Measurements from ENCODE around the gene CCDC141.
"Not testable (repeated sequence)": the region's sequence is repeated elsewhere in the genome, so short reads cannot be mapped to it uniquely, and the experiment has no call there.

Gene CCDC141

GRCh38 chr2:179017773-179018357, 32.1 kb downstream of the CCDC141 start:
- no peaks in the 10 kb centered on the region for H3K27me3 ChIP-seq (ENCODE audit: control insufficient read depth in 1 of 2, insufficient read depth in 2 of 2, low read length in 2 of 2)
- H3K9me3 ChIP-seq (ENCODE audit: control insufficient read depth in 1 of 2, low read length in 2 of 2): no peaks in the 10 kb centered on the region
- H3K4me3 ChIP-seq (ENCODE audit: low read depth in 1 of 2, low read length in 2 of 2): no peak overlapping the region
- no peak overlapping the region for H3K9ac ChIP-seq (ENCODE audit: low read depth in 1 of 2, low read length in 2 of 2)
- no peaks in the 10 kb centered on the region for H3K36me3 ChIP-seq (ENCODE audit: control insufficient read depth in 1 of 2, insufficient read depth in 2 of 2, low read length in 2 of 2)
- no peak overlapping the region for H3K27ac ChIP-seq (ENCODE audit: low read depth, low read length)
- no peaks in the 10 kb centered on the region for H3K4me1 ChIP-seq (ENCODE audit: control insufficient read depth in 1 of 2, insufficient read depth in 2 of 2, low read length in 2 of 2)

- not testable (repeated sequence) for H3K36me3 ChIP-seq (ENCODE audit: control insufficient read depth in 1 of 2, insufficient read depth in 2 of 2, low read length in 2 of 2); H3K4me3 ChIP-seq (ENCODE audit: low read depth in 1 of 2, low read length in 2 of 2); H3K27ac ChIP-seq (ENCODE audit: low read depth, low read length); H3K9me3 ChIP-seq (ENCODE audit: control insufficient read depth in 1 of 2, low read length in 2 of 2); H3K9ac ChIP-seq (ENCODE audit: low read depth in 1 of 2, low read length in 2 of 2); H3K27me3 ChIP-seq (ENCODE audit: control insufficient read depth in 1 of 2, insufficient read depth in 2 of 2, low read length in 2 of 2); H3K4me1 ChIP-seq (ENCODE audit: control insufficient read depth in 1 of 2, insufficient read depth in 2 of 2, low read length in 2 of 2)
Observed at GRCh38 chr2:179014189-179014588, 35.7 kb downstream of the CCDC141 start.

- Histone ChIP-seq H3K27ac (ENCODE audit: low read depth, low read length) (no peak overlapping the region), H3K27me3 (ENCODE audit: control insufficient read depth in 1 of 2, insufficient read depth in 2 of 2, low read length in 2 of 2) (no peaks in the 10 kb centered on the region), H3K36me3 (ENCODE audit: control insufficient read depth in 1 of 2, insufficient read depth in 2 of 2, low read length in 2 of 2) (no peaks in the 10 kb centered on the region), H3K4me3 (ENCODE audit: low read depth in 1 of 2, low read length in 2 of 2) (no peak overlapping the region), H3K4me1 (ENCODE audit: control insufficient read depth in 1 of 2, insufficient read depth in 2 of 2, low read length in 2 of 2) (no peaks in the 10 kb centered on the region), H3K9ac (ENCODE audit: low read depth in 1 of 2, low read length in 2 of 2) (no peak overlapping the region), H3K9me3 (ENCODE audit: control insufficient read depth in 1 of 2, low read length in 2 of 2) (no peaks in the 10 kb centered on the region)
Observed at GRCh38 chr2:179005976-179006375, 44.0 kb downstream of the CCDC141 start.

GRCh38 chr2:178999476-178999875, 50.5 kb downstream of the CCDC141 start:
- H3K27me3 ChIP-seq (ENCODE audit: control insufficient read depth in 1 of 2, insufficient read depth in 2 of 2, low read length in 2 of 2): no peaks in the 10 kb centered on the region
- no peaks in the 10 kb centered on the region for H3K4me1 ChIP-seq (ENCODE audit: control insufficient read depth in 1 of 2, insufficient read depth in 2 of 2, low read length in 2 of 2)
- no peak overlapping the region for H3K27ac ChIP-seq (ENCODE audit: low read depth, low read length)
- no peaks in the 10 kb centered on the region for H3K9me3 ChIP-seq (ENCODE audit: control insufficient read depth in 1 of 2, low read length in 2 of 2)
- no peak overlapping the region for H3K4me3 ChIP-seq (ENCODE audit: low read depth in 1 of 2, low read length in 2 of 2)
- no peaks in the 10 kb centered on the region for H3K36me3 ChIP-seq (ENCODE audit: control insufficient read depth in 1 of 2, insufficient read depth in 2 of 2, low read length in 2 of 2)
- no peak overlapping the region for H3K9ac ChIP-seq (ENCODE audit: low read depth in 1 of 2, low read length in 2 of 2)

GRCh38 chr2:178998539-178998938, 51.4 kb downstream of the CCDC141 start:
- no peak overlapping the region for H3K27ac ChIP-seq (ENCODE audit: low read depth, low read length)
- H3K9me3 ChIP-seq (ENCODE audit: control insufficient read depth in 1 of 2, low read length in 2 of 2): no peaks in the 10 kb centered on the region
- no peak overlapping the region for H3K9ac ChIP-seq (ENCODE audit: low read depth in 1 of 2, low read length in 2 of 2)
- no peak overlapping the region for H3K4me3 ChIP-seq (ENCODE audit: low read depth in 1 of 2, low read length in 2 of 2)
- H3K4me1 ChIP-seq (ENCODE audit: control insufficient read depth in 1 of 2, insufficient read depth in 2 of 2, low read length in 2 of 2): no peaks in the 10 kb centered on the region
- no peaks in the 10 kb centered on the region for H3K27me3 ChIP-seq (ENCODE audit: control insufficient read depth in 1 of 2, insufficient read depth in 2 of 2, low read length in 2 of 2)
- no peaks in the 10 kb centered on the region for H3K36me3 ChIP-seq (ENCODE audit: control insufficient read depth in 1 of 2, insufficient read depth in 2 of 2, low read length in 2 of 2)

- H3K27ac ChIP-seq (ENCODE audit: low read depth, low read length): no peak overlapping the region
- H3K27me3 ChIP-seq (ENCODE audit: control insufficient read depth in 1 of 2, insufficient read depth in 2 of 2, low read length in 2 of 2): no peaks in the 10 kb centered on the region
Observed at GRCh38 chr2:178997477-178997876, 52.5 kb downstream of the CCDC141 start.

GRCh38 chr2:178997067-178997466, 52.9 kb downstream of the CCDC141 start:
- H3K9me3 ChIP-seq (ENCODE audit: control insufficient read depth in 1 of 2, low read length in 2 of 2): no peaks in the 10 kb centered on the region
- H3K4me1 ChIP-seq (ENCODE audit: control insufficient read depth in 1 of 2, insufficient read depth in 2 of 2, low read length in 2 of 2): no peaks in the 10 kb centered on the region
- no peak overlapping the region for H3K27ac ChIP-seq (ENCODE audit: low read depth, low read length)
- no peak overlapping the region for H3K4me3 ChIP-seq (ENCODE audit: low read depth in 1 of 2, low read length in 2 of 2)
- no peaks in the 10 kb centered on the region for H3K36me3 ChIP-seq (ENCODE audit: control insufficient read depth in 1 of 2, insufficient read depth in 2 of 2, low read length in 2 of 2)
- no peaks in the 10 kb centered on the region for H3K27me3 ChIP-seq (ENCODE audit: control insufficient read depth in 1 of 2, insufficient read depth in 2 of 2, low read length in 2 of 2)
- no peak overlapping the region for H3K9ac ChIP-seq (ENCODE audit: low read depth in 1 of 2, low read length in 2 of 2)

More at GRCh38 chr2:178997477-178997876, 52.5 kb downstream of the CCDC141 start:
- Histone ChIP-seq H3K9ac (ENCODE audit: low read depth in 1 of 2, low read length in 2 of 2) (no peak overlapping the region), H3K9me3 (ENCODE audit: control insufficient read depth in 1 of 2, low read length in 2 of 2) (no peaks in the 10 kb centered on the region), H3K36me3 (ENCODE audit: control insufficient read depth in 1 of 2, insufficient read depth in 2 of 2, low read length in 2 of 2) (no peaks in the 10 kb centered on the region), H3K4me1 (ENCODE audit: control insufficient read depth in 1 of 2, insufficient read depth in 2 of 2, low read length in 2 of 2) (no peaks in the 10 kb centered on the region), H3K4me3 (ENCODE audit: low read depth in 1 of 2, low read length in 2 of 2) (no peak overlapping the region)

GRCh38 chr2:178994264-178994663, 55.7 kb downstream of the CCDC141 start:
- H3K9ac ChIP-seq (ENCODE audit: low read depth in 1 of 2, low read length in 2 of 2): no peak overlapping the region

GRCh38 chr2:178993788-178994187, 56.1 kb downstream of the CCDC141 start:
- H3K36me3 ChIP-seq (ENCODE audit: control insufficient read depth in 1 of 2, insufficient read depth in 2 of 2, low read length in 2 of 2): no peaks in the 10 kb centered on the region
- no peak overlapping the region for H3K9ac ChIP-seq (ENCODE audit: low read depth in 1 of 2, low read length in 2 of 2)
- no peaks in the 10 kb centered on the region for H3K9me3 ChIP-seq (ENCODE audit: control insufficient read depth in 1 of 2, low read length in 2 of 2)
- no peak overlapping the region for H3K4me3 ChIP-seq (ENCODE audit: low read depth in 1 of 2, low read length in 2 of 2)
- no peaks in the 10 kb centered on the region for H3K4me1 ChIP-seq (ENCODE audit: control insufficient read depth in 1 of 2, insufficient read depth in 2 of 2, low read length in 2 of 2)
- no peaks in the 10 kb centered on the region for H3K27me3 ChIP-seq (ENCODE audit: control insufficient read depth in 1 of 2, insufficient read depth in 2 of 2, low read length in 2 of 2)
- H3K27ac ChIP-seq (ENCODE audit: low read depth, low read length): no peak overlapping the region

More at GRCh38 chr2:178994264-178994663, 55.7 kb downstream of the CCDC141 start:
- H3K4me1 ChIP-seq (ENCODE audit: control insufficient read depth in 1 of 2, insufficient read depth in 2 of 2, low read length in 2 of 2): no peaks in the 10 kb centered on the region
- no peaks in the 10 kb centered on the region for H3K36me3 ChIP-seq (ENCODE audit: control insufficient read depth in 1 of 2, insufficient read depth in 2 of 2, low read length in 2 of 2)
- H3K27ac ChIP-seq (ENCODE audit: low read depth, low read length): no peak overlapping the region
- no peaks in the 10 kb centered on the region for H3K9me3 ChIP-seq (ENCODE audit: control insufficient read depth in 1 of 2, low read length in 2 of 2)
- no peaks in the 10 kb centered on the region for H3K27me3 ChIP-seq (ENCODE audit: control insufficient read depth in 1 of 2, insufficient read depth in 2 of 2, low read length in 2 of 2)
- H3K4me3 ChIP-seq (ENCODE audit: low read depth in 1 of 2, low read length in 2 of 2): no peak overlapping the region

GRCh38 chr2:178992719-178993118, 57.2 kb downstream of the CCDC141 start:
- not testable (repeated sequence) for H3K4me1 ChIP-seq (ENCODE audit: control insufficient read depth in 1 of 2, insufficient read depth in 2 of 2, low read length in 2 of 2); H3K27me3 ChIP-seq (ENCODE audit: control insufficient read depth in 1 of 2, insufficient read depth in 2 of 2, low read length in 2 of 2); H3K36me3 ChIP-seq (ENCODE audit: control insufficient read depth in 1 of 2, insufficient read depth in 2 of 2, low read length in 2 of 2); H3K4me3 ChIP-seq (ENCODE audit: low read depth in 1 of 2, low read length in 2 of 2); H3K27ac ChIP-seq (ENCODE audit: low read depth, low read length); H3K9me3 ChIP-seq (ENCODE audit: control insufficient read depth in 1 of 2, low read length in 2 of 2); H3K9ac ChIP-seq (ENCODE audit: low read depth in 1 of 2, low read length in 2 of 2)
